HG03342 (cell line): ENCODE measurements around the gene GJA5.

Experiments used
- ATAC-seq: cut with Tn5 transposase; IDR thresholded peaks from one replicate; pipeline ENCODE4 v1.9.1; 2021; ENCODE audit warnings: mild to moderate bottlenecking, moderate library complexity; ENCODE audit not compliant: unreplicated experiment

The GJA5 gene

DNA sequence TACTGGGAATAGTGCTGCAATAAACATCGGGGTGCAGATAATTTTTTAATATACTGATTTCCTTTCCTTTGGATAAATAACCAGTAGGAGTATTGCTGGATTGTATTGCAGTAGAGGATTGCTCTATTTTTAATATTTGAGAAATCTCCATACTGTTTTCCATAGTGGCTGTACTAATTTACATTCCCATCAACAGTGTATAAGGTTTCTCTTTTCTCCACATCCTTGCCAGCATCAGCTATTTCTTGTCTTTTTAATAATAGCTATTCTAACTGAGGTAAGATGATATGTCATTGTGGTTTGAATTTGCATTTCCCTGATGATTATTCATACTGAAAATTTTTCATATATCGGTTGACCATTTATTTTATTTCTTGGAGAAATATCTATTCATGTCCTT lies 31.1 kb downstream of the GJA5 start:
- no peak for ATAC-seq

DNA sequence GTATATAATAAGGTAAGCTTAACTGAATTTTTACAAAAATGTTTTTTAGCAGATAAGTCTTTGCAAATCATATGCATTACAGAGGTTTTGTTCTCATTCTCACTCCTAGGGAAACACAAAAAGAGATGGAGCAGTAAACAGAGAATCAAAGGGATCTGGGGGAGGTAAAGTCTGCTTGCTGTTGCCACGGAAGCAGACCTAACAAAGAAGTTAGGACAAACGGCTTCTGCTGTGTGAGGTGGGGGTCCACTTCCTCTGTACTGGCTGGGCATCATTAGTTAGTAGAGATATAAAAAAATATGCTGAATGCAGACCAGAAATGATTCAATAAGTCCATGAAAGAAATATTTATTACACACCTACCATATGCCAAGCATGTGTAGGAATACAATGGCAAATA lies 34.2 kb downstream of the GJA5 start:
- ATAC-seq, result no peak

DNA sequence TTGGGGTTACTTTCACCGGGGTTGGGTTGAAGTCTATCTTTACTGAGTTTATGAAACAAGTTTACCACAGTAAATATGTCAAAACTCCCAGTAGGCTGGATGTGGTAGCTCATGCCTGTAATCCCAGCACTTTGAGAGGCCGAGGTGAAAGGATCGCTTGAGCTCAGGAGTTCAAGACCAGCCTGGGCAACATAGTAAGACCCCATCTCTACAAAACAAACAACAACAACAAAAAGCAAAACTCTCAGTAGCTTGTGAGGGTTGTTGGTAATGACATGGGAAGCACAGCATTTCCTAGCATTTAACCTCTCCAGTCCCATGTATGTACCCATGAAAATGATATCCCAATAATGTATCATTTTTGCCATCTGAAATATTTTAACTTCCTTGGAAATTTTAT lies 34.7 kb downstream of the GJA5 start:
- ATAC-seq, result no peak

DNA sequence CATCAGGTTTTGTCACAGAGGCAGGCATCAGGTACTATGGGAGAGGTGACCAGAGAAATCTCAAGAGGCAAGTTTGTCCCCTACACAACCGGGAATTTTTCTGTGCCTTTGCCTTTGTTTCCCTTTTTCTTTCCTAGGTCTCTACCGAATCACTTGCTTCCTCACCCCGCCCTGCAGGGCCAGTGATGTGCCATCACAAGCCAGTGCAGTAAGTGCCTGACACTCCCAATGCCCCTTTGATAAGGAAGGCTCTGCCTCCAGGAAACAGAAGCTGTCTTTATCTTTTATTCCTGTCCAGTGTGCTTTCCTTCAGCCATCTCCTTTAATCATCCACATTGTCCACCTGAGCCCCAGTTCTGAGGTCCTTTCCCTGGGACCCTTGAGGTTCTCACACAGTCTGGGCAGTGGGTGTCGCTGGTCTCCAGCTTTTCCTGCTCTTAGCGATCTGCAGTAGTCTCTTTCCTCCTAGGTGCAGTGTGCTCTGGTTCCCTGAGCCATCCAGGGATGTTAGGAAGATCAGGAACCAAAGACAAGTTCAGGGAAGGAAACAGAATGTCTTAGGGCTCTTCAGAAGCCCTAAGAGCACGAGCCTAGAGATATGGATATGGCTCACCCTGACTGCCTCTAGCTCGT lies 36.6 kb downstream of the GJA5 start:
- no peak for ATAC-seq

DNA sequence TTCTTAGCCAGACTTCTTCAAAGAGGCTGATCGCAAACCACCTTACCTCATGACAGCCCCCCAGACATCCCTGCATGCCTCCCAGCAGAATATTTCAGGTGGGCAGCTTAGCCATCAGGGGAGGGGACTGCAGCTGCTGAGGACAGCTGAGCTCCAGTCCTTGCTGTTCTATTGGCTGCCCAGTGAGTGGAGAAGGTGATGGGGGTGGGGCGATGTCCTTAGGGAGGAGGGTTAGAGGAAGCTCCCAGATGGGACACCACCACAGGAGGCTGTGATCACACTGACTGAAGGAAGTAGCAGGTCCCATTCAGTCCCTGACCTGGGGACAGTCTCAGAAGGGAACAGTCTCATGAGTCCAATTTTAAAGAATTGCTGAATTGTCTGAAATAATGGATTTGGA lies 38.3 kb downstream of the GJA5 start:
- ATAC-seq, result no peak

DNA sequence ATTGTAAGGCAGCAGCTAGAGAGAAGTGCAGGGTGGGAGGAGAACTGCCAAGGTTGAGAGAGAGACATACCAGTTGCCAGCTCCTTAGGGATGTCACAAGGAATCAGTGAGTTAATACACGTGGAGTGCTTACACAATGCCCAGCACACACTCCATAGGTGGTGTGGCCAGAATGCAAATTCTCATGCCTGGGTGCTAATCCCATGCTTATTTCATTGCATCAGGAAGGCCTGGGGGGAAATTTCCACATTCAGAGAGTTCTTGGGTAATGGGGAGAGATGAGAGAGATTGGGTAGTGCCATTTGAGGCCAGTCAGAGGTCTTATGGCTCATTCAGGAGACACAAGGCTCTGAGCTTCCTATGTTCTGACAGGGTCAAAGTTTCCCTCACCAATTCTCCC lies 38.7 kb downstream of the GJA5 start:
- no peak for ATAC-seq

DNA sequence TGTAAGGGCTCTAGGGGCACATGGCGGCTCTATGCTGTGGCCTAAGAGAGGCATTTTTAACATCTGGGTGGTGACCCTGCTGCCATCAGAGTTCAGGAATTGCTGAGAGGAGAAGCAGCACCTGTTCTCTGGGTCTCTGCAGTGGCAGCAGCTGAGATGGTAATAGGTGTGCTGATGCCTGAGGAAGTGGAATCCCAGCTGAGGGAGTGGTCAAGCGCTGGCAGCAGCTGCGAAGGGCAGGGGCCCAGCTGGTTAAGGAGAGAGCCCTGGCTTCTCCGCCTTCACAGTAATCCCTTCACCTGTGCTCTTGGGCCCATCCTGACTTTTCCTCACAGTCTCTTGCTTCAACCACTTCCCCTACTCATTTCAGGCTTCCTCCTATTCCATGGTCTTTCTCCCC lies 39.8 kb downstream of the GJA5 start:
- ATAC-seq, result no peak

DNA sequence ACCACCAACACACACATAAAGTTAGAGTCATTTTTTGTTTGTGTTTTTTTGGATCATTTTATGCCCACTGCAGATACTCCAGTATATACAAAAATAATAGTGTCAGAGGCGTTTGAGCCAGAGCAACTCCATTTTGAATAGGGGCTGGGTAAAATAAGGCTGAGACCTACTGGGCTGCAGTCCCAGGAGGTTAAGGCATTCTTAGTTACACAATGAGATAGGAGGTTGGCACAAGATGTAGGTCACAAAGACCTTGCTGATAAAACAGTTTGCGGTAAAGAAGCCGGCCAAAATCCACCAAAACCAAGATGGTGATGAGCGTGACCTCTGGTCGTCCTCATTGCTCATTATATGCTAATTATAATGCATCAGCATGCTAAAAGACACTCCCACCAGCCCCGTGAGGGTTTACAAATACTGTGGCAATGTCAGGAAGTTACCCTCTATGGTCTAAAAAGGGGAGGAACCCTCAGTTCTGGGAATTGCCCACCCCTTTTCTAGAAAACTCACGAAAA lies 40.6 kb downstream of the GJA5 start:
- no peak for ATAC-seq

DNA sequence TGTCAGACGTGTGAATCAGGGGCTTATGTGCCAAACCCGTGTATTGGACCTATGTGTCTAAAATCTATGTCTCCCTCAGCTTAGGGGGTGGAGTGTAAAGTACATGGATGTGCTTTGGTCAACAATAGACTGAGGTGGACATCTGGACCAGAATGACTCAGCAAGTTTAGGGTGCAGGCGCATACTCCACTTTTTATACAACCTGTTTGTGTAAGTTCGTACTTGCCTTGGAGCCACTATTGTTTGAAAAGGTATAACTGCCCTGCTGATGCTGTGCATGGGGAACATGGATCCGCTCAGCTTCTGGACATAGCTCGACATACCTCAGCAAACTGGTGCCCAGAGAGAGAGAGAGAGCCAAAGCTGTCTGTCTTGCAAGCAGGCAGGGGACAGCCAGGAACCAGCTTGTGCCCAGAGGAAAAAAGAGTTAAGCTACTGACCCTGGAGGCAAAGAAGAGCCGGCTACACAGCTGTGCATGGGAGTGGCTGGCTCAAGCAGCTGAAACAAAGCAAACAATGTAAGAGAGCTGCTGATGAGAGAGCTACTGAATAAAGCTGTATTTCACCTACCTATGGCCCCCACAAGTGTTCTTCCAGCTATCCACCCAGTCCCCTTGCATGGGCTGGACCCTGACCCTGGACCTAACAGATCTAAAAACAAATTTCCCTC lies 41.2 kb downstream of the GJA5 start:
- ATAC-seq, result no peak

DNA sequence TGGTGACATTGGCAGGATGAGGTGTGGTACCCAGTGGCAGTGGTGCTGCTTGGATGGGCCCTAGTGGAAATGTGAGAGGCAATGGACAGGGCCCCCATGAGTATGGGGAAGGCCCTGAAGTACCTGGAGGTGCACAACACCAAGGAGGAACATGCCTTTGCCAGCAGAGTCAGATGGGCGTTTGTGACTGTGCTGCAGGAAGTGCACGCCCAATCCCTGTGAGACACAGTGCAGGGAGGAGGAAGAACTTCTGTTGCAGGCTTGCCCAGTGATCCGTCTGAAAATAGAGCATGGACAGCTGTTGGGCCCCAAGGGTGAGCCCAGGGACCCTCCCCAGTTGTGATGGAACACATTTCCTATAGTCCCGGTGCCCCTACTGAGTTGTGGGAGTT lies 42.7 kb downstream of the GJA5 start:
- ATAC-seq, result no peak

DNA sequence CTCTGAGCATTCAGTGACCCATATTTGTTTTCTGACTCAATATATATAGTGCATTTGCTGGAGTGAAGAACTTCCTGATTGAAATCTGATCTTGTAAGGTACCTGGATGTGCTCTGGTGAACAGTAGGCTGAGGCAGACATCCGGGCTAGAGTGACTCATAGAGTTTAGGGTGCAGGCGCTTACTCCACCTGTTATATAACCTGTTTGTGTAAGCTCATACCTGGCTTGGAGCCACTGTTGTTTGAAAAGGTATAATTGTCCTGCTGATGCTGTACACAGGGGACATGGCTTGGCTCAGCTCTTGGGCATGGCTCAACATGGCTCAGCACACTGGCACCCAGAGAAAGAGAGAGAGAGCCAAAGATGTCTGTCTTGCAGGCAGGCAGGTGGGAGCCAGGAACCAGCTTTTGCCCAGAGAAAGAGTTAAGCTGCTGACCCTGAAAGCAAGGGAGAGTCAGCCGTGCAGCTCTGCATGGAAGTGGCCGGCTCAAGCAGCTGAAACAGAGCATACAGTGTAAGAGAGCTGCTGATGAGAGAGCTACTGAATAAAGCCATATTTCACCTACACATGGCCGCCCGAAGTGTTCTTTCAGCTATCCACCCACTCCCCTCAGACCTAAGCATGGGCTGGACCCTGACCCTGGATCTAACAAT lies 43.2 kb downstream of the GJA5 start:
- no peak for ATAC-seq

DNA sequence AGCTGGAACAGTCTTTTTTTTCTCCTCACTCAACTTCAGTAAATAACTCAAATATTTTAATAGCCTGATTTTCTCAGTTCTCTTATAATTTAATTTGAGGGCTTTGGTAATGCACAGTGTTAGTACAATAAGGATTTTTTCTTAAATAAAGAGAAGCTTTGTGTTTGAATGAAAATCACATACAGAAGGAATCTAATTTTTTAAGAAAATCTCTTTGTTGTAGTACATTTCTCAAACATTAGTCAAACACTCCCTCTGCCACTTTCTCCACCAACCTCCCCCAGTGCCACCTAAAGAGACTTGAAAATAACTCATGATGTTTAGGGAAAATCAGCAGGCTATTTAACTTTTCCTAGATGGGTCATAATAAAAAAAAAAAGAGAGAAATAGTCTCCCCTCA lies 47.8 kb downstream of the GJA5 start:
- no peak for ATAC-seq
